ENCODE measurements around the gene SRMS.
"Not testable (repeated sequence)": the region's sequence is repeated elsewhere in the genome, so short reads cannot be mapped to it uniquely, and the experiment has no call there.

The SRMS gene

DNA sequence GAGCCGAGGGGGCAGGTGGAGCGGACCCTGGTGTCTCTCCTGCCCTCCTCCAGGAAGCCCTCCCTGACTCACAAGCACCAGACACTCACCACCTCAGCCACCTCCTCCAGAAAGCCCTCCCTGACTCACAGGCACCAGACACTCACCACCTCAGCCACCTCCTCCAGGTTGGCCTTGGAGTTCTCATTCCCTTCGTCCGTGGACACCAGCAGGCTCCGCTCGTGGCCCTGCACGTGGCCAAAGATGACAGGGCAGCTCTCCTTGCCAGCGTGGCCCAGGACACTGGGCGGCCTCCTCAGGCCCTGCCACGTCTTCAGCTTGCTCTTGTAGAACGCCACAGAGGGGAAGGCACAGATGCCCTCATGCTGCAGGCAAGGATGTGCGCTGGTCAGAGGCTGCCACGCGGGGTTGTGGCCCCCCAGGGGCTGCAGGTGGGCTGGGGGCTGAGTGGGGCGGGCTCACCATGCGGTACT is 12.8 kb upstream of the SRMS start:
- in situ Hi-C loops (cut with HindIII; ENCODE audit: low pct_unique_long_range_greater_than_20kb, low sequenced_read_pairs), result no loop called here
- DNase-seq (ENCODE audit: low read depth in 1 of 2, low spot score in 1 of 2), result no peak
- no peak for TF ChIP-seq JUND (IDR thresholded peaks at IDR 0.05; ENCODE audit: low read depth)

DNA sequence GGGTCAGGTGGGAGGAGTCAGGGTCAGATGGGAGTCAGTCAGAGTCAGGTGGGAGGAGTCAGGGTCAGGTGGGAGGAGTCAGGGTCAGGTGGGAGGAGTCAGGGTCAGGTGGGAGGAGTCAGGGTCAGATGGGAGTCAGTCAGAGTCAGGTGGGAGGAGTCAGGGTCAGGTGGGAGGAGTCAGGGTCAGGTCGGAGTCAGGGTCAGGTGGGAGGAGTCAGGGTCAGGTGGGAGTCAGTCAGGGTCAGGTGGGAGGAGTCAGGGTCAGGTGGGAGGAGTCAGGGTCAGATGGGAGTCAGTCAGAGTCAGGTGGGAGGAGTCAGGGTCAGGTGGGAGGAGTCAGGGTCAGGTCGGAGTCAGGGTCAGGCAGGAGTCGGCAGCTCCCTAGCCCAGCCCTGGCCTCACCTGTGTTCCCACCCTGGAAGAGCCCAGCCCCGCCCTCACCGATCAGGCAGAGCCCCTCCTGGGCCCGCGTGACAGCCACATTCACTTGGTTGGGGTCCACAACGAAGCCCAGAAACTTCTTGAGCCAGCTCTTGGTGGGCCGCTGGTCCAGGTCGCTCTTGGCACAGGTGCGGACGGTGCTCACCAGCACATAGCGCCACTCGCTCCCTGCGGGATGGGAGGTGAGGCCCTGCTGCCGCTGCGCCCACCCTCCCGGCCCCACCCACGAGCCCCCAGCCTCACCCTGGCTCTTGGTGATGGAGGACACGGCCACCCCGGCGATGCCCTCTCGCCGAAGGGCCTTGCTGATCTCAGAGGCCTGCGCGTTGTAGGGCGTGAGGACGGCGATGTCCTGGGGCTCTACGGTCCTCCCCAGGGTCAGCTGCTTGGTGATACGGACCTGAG is 12.2 kb upstream of the SRMS start:
- in situ Hi-C loops (cut with HindIII; ENCODE audit: low pct_unique_long_range_greater_than_20kb, low sequenced_read_pairs), result not testable (repeated sequence)

DNA sequence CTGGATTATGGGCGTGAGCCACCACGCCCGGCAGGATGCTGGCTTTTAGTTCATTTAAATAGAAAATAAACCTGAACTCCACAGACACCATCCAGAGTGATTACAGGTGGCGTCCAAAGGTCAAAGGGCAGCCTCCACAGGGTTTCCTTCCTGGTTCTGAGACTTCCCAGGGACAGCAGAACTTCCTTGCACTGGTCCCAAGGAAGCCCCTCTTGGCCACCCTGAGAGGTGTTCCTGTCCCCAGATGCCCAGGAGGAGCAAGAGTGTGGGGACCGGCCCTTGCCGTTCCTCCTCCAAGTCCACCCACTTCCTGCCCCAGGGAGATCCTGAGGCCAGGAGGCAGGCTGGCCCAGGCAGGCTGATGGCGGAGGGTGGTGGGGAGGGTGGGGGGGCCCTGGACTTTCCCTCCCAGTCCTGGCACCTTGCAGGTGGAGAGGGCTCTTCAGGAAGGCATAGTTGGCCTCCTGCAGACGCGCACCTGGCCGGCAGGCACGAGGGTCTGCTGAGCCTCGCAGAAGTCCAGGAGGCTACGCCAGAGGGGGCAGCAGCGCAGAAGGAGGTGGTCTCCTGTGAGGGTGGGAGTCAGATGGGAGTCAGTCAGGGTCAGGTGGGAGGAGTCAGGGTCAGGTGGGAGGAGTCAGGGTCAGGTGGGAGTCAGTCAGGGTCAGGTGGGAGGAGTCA is 11.4 kb upstream of the SRMS start:
- TF ChIP-seq JUND (IDR thresholded peaks at IDR 0.05; ENCODE audit: low read depth), result no peak
- DNase-seq (ENCODE audit: low read depth in 1 of 2, low spot score in 1 of 2), result no peak
- in situ Hi-C loops (cut with HindIII; ENCODE audit: low pct_unique_long_range_greater_than_20kb, low sequenced_read_pairs), result no loop called here

More for the DNA sequence above, 12.2 kb upstream of the SRMS start:
- not testable (repeated sequence) for DNase-seq (ENCODE audit: low read depth in 1 of 2, low spot score in 1 of 2)

DNA sequence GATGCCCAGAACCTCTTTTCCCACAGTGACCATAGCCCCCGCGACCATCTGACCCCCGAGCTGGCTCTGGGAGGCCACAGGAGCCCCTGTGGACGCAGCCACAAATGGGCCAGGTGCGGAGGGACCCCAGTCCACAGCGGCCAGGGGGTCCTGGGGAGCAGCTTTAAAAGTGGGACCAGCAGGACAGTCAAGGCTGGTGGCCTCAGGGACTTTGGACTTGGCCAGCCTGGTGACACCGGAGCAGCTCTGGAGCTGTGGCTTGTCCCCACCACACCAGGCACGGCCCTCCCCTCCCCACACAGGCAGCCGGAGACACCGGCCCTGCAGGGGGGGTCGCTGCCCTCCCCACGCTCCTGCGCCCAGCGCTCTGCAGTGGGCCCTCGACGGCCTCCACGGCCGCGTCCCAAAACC is 9.9 kb upstream of the SRMS start:
- in situ Hi-C loops (cut with HindIII; ENCODE audit: low pct_unique_long_range_greater_than_20kb, low sequenced_read_pairs), result no loop called here
- DNase-seq (ENCODE audit: low read depth in 1 of 2, low spot score in 1 of 2), result no peak
- TF ChIP-seq JUND (IDR thresholded peaks at IDR 0.05; ENCODE audit: low read depth), result no peak

DNA sequence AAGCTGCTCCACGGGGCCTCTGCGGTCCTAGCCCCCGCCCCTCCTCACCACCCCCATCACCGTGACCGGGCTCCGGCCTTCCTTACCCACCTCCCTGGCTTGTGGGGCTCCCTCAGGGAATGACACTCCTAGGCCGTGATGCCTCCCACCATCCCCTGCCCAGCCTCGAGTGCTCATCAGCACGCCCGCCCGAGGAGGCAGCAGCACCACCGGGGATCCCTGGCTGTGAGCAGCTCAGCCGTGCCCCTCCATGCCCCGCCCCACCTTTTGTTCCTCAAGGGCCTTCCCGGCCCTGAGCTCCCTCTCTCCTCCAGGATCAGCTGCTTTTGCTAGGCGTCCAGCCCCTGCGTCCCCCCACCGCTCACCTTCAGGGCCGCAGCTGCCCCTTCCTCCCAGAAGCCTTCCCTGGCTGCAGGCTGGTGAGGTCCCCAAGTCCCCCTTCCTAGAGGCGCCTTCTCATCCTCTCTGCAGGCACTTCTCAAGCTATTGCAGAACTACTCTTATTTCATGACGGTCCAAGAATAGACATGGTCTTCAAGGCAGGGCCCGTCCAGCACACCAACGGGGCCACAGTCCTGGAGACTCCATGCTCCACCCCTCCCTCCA is 9.4 kb upstream of the SRMS start:
- TF ChIP-seq JUND (IDR thresholded peaks at IDR 0.05; ENCODE audit: low read depth), result no peak
- in situ Hi-C loops (cut with HindIII; ENCODE audit: low pct_unique_long_range_greater_than_20kb, low sequenced_read_pairs), result no loop called here

DNA sequence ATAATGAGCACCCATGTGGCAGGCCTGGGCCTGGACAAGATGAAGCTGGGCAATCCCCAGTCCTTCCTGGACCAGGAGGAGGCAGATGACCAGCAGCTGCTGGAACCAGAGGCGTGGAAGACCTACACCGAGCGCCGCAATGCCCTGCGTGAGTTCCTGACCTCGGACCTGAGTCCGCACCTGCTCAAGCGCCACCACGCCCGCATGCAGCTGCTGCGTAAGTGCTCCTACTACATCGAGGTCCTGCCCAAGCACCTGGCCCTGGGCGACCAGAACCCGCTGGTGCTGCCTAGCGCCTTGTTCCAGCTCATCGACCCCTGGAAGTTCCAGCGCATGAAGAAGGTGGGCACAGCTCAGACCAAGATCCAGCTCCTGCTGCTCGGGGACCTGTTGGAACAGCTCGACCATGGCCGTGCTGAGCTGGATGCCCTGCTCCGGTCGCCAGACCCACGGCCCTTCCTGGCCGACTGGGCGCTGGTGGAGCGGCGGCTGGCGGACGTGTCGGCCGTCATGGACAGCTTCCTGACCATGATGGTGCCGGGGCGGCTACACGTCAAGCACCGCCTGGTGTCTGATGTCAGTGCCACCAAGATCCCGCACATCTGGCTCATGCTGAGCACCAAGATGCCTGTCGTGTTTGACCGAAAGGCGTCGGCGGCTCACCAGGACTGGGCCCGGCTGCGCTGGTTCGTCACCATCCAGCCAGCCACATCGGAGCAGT is 8.3 kb upstream of the SRMS start:
- no peak for DNase-seq (ENCODE audit: low read depth in 1 of 2, low spot score in 1 of 2)
- TF ChIP-seq JUND (IDR thresholded peaks at IDR 0.05; ENCODE audit: low read depth), result no peak
- in situ Hi-C loops (cut with HindIII; ENCODE audit: low pct_unique_long_range_greater_than_20kb, low sequenced_read_pairs), result no loop called here

More for the DNA sequence above, 9.4 kb upstream of the SRMS start:
- DNase-seq (ENCODE audit: low read depth in 1 of 2, low spot score in 1 of 2), result no peak

DNA sequence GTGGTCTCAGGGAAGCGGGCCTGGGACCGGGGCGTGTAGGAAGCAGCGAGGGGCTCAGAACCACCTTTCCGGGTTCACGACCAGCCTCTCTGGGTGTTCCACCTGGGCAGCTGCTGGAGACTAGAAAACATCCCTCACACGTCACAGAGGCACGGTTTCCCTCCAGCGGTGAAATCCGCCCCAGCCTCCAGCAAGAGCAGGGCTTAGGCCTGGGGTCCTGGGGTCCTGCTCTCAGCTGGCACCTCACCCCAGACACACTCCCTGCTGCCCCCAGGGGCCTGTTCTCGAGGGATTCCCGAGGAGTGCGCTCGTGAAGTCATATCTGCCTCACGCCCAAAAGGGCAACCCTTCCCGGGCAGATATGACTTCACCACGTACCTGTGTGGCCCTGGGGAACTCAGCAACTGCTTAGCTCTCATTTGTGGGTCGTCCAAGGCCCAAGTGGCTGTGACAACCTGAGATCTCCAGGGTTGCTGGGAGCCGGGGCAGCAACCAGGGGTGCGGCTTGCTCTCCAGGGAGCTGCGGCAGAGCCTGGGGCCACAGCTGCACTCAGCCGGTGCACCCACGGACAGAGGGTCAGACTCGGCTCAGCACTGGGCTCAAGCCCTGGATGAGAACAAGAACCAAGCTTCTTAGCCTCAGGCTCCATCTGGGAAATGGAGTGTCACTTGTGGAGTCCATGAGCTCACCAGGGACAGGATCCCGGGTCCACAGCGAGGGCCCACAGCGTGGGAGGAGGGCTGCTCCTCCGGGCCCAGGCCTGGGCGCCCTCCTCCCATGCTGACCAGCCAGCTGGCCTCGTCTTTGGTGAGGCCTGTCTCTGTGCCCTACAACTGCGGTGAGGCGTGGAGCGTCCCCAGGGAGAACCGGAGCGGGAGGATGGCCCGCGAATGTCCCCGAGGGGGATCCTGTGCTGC is 7.1 kb upstream of the SRMS start:
- no peak for DNase-seq (ENCODE audit: low read depth in 1 of 2, low spot score in 1 of 2)
- in situ Hi-C loops (cut with HindIII; ENCODE audit: low pct_unique_long_range_greater_than_20kb, low sequenced_read_pairs), result no loop called here
- no peak for TF ChIP-seq JUND (IDR thresholded peaks at IDR 0.05; ENCODE audit: low read depth)

DNA sequence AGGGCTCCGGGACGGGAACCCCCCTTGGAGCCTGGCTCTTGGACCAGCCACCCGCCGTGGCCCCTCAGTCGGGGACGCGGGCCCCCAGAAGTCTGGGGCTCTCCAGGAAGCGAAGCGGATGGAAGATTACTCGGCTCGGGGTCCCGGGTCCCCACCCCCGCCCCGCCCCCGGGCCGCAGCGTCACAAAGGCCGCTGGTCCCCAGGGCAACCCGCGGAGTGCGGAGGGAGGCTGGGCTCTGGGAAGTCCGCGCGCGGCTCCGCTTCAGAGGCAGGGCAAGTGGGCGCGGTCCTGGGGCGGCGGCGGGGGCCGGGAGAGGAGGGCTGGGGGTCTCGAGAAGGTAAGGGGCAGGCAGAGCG is 6.4 kb upstream of the SRMS start, which contains the start of gene FNDC11:
TSS of gene FNDC11 (plus strand) at position 227 of the 358 bp plus-strand sequence. CDS start 1,505 bp downstream, outside the sequence.
- in situ Hi-C loops (cut with HindIII; ENCODE audit: low pct_unique_long_range_greater_than_20kb, low sequenced_read_pairs), result no loop called here
- no peak for DNase-seq (ENCODE audit: low read depth in 1 of 2, low spot score in 1 of 2)

DNA sequence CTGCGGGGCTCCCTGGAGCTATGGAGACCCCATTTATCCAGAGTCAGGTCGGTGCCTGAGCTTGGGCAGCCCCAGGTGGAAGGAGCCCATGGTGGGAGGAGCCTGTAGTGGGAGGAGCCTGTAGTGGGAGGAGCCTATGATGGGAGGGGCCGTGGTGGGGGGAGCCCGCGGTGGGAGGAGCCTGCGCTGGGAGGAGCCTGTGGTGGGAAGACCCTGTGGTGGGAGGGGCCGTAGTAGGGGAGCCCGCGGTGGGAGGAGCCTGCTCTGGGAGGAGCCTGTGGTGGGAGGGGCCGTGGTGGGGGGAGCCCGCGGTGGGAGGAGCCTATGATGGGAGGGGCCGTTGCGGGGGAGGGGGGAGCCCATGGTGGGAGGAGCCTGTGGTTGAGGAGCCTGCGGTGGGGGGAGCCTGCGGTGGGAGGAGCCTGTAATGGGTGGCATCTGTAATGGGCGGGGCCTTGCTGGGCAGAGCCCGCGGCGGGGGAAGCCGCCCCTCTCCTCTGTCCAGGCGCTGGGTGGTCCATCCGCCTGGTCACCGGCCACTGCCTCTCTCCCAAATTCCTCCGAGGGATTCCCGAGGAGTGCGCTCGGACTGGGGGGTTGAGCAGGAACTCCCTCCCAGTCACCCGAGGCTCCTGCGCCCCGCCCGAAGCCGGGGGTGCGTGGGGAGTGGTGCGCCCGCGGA is 5.8 kb upstream of the SRMS start:
- in situ Hi-C loops (cut with HindIII; ENCODE audit: low pct_unique_long_range_greater_than_20kb, low sequenced_read_pairs), result no loop called here
- TF ChIP-seq JUND (IDR thresholded peaks at IDR 0.05; ENCODE audit: low read depth), result no peak
- DNase-seq (ENCODE audit: low read depth in 1 of 2, low spot score in 1 of 2), result peak; percentile 75 to 97

More for the DNA sequence above, 6.4 kb upstream of the SRMS start, which contains the start of gene FNDC11:
- no peak for TF ChIP-seq JUND (IDR thresholded peaks at IDR 0.05; ENCODE audit: low read depth)

DNA sequence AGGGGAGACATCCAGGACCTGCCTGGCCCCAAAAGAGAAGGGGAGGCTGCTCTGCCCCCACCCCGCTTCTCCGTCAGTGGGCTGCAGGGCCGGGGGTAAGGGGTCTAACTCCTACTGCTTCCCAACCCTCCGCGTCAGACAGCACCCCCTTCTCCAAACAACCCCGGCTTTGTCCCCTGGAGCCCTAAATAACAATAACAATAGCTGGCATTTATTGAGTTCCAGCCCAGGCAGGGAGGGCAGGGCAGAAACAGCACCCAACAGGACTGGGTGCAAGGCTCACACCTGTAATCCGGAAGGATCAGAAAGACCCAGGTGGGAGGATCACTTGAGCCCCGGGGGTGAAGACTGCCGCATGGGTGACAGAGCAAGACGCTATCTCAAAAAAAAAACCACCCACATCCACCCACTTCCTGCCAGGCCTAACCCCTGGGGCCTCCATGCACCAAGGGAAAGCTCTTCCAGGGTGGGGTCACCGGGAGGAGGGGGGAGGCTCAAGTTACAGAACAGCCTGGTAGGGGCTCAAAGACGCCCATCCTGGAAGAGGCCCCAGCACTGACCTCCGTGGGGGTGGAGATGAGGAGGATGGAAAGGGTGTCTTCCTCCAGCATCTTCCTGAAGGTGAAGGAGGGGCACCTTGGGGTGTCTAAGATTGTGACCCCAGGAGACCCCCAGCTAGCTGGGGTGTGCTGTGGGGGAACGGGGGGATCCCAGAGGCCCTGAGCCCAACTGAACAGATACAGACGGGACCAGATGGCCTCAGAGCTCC is 5.1 kb upstream of the SRMS start:
- no peak for DNase-seq (ENCODE audit: low read depth in 1 of 2, low spot score in 1 of 2)
- TF ChIP-seq JUND (IDR thresholded peaks at IDR 0.05; ENCODE audit: low read depth), result no peak
- in situ Hi-C loops (cut with HindIII; ENCODE audit: low pct_unique_long_range_greater_than_20kb, low sequenced_read_pairs), result no loop called here

Data from T47D (cell line).